ENCODE results near the gene ADGB.

DNA sequence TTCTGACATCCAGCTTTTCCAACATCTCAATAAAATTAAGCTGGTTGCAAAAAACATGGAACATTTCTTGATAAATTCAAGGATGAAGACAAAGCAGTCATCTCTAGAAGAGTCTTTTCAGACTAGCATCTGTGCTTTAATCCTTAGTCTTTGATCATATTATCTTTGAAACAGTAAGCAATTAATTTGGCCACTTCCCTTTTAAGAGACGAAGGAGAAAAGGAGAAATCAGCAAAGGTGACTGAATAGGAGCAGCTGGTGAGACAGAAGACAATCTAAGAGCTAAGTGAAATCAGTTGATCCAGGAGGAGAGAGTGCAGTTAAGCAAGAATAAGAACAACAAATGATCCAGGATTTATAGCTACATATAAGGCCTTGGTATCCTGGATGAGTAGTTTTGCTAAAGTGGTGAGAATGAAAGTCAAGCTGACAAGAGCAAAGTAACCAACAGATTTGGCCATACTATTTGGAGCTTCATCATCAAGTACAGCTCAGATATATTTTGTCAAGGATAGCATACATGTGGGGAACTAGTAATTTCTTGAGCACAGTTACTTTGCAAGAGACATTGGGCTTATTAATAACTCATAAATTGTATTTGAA, 215.5 kb downstream of the ADGB start:
- TF ChIP-seq, protein P1, sequence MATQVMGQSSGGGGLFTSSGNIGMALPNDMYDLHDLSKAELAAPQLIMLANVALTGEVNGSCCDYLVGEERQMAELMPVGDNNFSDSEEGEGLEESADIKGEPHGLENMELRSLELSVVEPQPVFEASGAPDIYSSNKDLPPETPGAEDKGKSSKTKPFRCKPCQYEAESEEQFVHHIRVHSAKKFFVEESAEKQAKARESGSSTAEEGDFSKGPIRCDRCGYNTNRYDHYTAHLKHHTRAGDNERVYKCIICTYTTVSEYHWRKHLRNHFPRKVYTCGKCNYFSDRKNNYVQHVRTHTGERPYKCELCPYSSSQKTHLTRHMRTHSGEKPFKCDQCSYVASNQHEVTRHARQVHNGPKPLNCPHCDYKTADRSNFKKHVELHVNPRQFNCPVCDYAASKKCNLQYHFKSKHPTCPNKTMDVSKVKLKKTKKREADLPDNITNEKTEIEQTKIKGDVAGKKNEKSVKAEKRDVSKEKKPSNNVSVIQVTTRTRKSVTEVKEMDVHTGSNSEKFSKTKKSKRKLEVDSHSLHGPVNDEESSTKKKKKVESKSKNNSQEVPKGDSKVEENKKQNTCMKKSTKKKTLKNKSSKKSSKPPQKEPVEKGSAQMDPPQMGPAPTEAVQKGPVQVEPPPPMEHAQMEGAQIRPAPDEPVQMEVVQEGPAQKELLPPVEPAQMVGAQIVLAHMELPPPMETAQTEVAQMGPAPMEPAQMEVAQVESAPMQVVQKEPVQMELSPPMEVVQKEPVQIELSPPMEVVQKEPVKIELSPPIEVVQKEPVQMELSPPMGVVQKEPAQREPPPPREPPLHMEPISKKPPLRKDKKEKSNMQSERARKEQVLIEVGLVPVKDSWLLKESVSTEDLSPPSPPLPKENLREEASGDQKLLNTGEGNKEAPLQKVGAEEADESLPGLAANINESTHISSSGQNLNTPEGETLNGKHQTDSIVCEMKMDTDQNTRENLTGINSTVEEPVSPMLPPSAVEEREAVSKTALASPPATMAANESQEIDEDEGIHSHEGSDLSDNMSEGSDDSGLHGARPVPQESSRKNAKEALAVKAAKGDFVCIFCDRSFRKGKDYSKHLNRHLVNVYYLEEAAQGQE (IDR thresholded peaks at IDR 0.05; ENCODE audit: insufficient replicate concordance, low read depth): no peak
- TF ChIP-seq CTCF (IDR thresholded peaks at IDR 0.05; ENCODE audit: insufficient read depth, low read length): no peak
- no peak for TF ChIP-seq POLR2AphosphoS5 (IDR thresholded peaks at IDR 0.05; ENCODE audit: low read depth)
